HepG2 (cell line): ENCODE data around the gene PDZD2. TPM values are rescaled to one million over a fixed set of nuclear protein-coding genes. Genes with fewer than 3 reads are reported as not detected.

Experiments used
- ATAC-seq: fragments of 200-7000 bp; cut with Tn5 transposase; 3 replicates; pipeline ENCODE4 v1.9.1; 2020; ENCODE audit warnings: mild to moderate bottlenecking, moderate library complexity
- BruUV-seq: library from RNA; stranded (reverse); fragments of 400-500 nt; replicated peaks from 2 replicates; lab custom pipeline; 2021; lab: Mats Ljungman, UMichigan
- CTCF ChIA-PET: fragments of 300-600 bp; formaldehyde crosslinking; extraction: SDS; loops from one replicate; lab custom pipeline; 2021; ENCODE audit warnings: low total read pairs, inconsistent platforms, low intra/inter-chr PET ratio; lab: Yijun Ruan, JAX
- POLR2A ChIA-PET: fragments of 350-600 bp; sonication (Branson Sonifier 250); formaldehyde crosslinking; loops from one replicate; lab custom pipeline; 2020; ENCODE audit warnings: antibody characterized with exemption, inconsistent platforms; lab: Yijun Ruan, JAX
- DNase-seq: peaks from one replicate; pipeline ENCODE4 v3.0.0-alpha.2; 2015; ENCODE audit warnings: low spot score
- FAIRE-seq: peaks from 3 replicates; lab custom pipeline; 2011; peaks lifted over from hg19 to GRCh38; lab: Jason Lieb, UNC
- H2AFZ ChIP-seq: one replicate; pipeline ENCODE4 v1.6.1; 2011; ENCODE audit warnings: low read length, inconsistent platforms
- H3K27ac ChIP-seq: fragments of 300-600 bp; 3 replicates; pipeline ENCODE4 v1.8.0; 2011; ENCODE audit warnings: mixed run types, mild to moderate bottlenecking, mixed read lengths, low read length, inconsistent platforms; ENCODE audit not compliant: insufficient read depth; ENCODE audit errors: extremely low read length
- H3K27me3 ChIP-seq, 2 experiments: fragments of 200-600 bp in 1 of 2; 2 replicates in 1 of 2; 3 replicates in 1 of 2; pipeline versions ENCODE4 v1.6.0 to v1.8.0; 2011; ENCODE audit warnings: low read length in 2 of 2, mild to moderate bottlenecking in 2 of 2, moderate library complexity in 2 of 2, inconsistent platforms in 1 of 2; ENCODE audit not compliant: insufficient read depth in 2 of 2, control insufficient read depth in 1 of 2
- H3K36me3 ChIP-seq, 2 experiments: fragments of 200-600 bp in 1 of 2; replicated peaks in 1 of 2; 2 replicates in 1 of 2; 3 replicates in 1 of 2; pipeline versions ENCODE4 v1.5.1 to v1.8.0; 2011; ENCODE audit warnings: low read length in 2 of 2, inconsistent platforms in 1 of 2; ENCODE audit not compliant: insufficient read depth in 2 of 2, control insufficient read depth in 1 of 2
- H3K4me1 ChIP-seq: 2 replicates; pipeline ENCODE4 v1.5.1; 2012; ENCODE audit warnings: low read length, inconsistent platforms; ENCODE audit not compliant: insufficient read depth
- H3K4me2 ChIP-seq: 2 replicates; pipeline ENCODE4 v1.6.0; 2011; ENCODE audit warnings: low read depth, low read length, inconsistent platforms
- H3K4me3 ChIP-seq, 3 experiments: fragments of 200-600 bp in 1 of 3; sonication (generic), shearing (Covaris generic) in 1 of 3; replicated peaks in 1 of 3; 2 replicates each; pipeline ENCODE4 v1.5.1; 2011 to 2016; ENCODE audit warnings: low read length in 3 of 3, inconsistent platforms in 2 of 3, low read depth in 2 of 3, mild to moderate bottlenecking in 2 of 3, control low read depth in 1 of 3, mixed read lengths in 1 of 3; ENCODE audit not compliant: insufficient read depth in 1 of 3
- H3K79me2 ChIP-seq: one replicate; pipeline ENCODE4 v1.6.1; 2011; ENCODE audit warnings: low read length, inconsistent platforms; ENCODE audit not compliant: insufficient read depth
- H3K9ac ChIP-seq: 2 replicates; pipeline ENCODE4 v1.6.0; 2011; ENCODE audit warnings: mild to moderate bottlenecking, low read depth, low read length, inconsistent platforms; ENCODE audit not compliant: insufficient read depth
- H3K9me3 ChIP-seq: 2 replicates; pipeline ENCODE4 v1.5.1; 2012; ENCODE audit warnings: mild to moderate bottlenecking, low read length
- H4K20me1 ChIP-seq: 2 replicates; pipeline ENCODE4 v1.6.0; 2011; ENCODE audit warnings: inconsistent platforms, mild to moderate bottlenecking, low read length, moderate library complexity; ENCODE audit not compliant: insufficient read depth
- ADNP ChIP-seq: sonication (generic); formaldehyde crosslinking; IDR thresholded peaks from 2 replicates; pipeline ENCODE4 v1.4.0; 2020; ENCODE audit warnings: missing genetic modification reagents
- ARID2 ChIP-seq: sonication (generic); formaldehyde crosslinking; IDR thresholded peaks from 2 replicates; pipeline ENCODE4 v1.8.1; 2022; ENCODE audit warnings: mild to moderate bottlenecking, missing genetic modification reagents, borderline replicate concordance
- ATAD3A ChIP-seq: sonication (generic); formaldehyde crosslinking; IDR thresholded peaks from 2 replicates; pipeline ENCODE4 v1.4.0; 2020; ENCODE audit warnings: missing genetic modification reagents
- EHMT2 ChIP-seq: fragments of 200-600 bp; sonication (generic); IDR thresholded peaks from 2 replicates; pipeline ENCODE4 v1.7.0; 2017; ENCODE audit warnings: antibody characterized with exemption, low read depth, low read length, borderline replicate concordance
- EZH2 ChIP-seq: conservative IDR thresholded peaks from 2 replicates; pipeline ENCODE4 v1.6.1; 2012; ENCODE audit warnings: mild to moderate bottlenecking, low read depth, low read length, moderate library complexity
- MXI1 ChIP-seq: IDR thresholded peaks from 3 replicates; pipeline ENCODE4 v1.6.1; 2012; ENCODE audit warnings: low read depth, low read length, inconsistent platforms, borderline replicate concordance
- MZF1 ChIP-seq: sonication (generic); formaldehyde crosslinking; IDR thresholded peaks from 2 replicates; pipeline ENCODE4 v1.8.1; 2023; ENCODE audit warnings: mild to moderate bottlenecking, missing genetic modification reagents, borderline replicate concordance
- NR2C2 ChIP-seq: sonication (generic); formaldehyde crosslinking; IDR thresholded peaks from 2 replicates; pipeline ENCODE4 v1.4.0; 2020; ENCODE audit warnings: missing genetic modification reagents, mild to moderate bottlenecking, moderate library complexity, borderline replicate concordance
- PAF1 ChIP-seq: IDR thresholded peaks from 2 replicates; pipeline ENCODE4 v1.6.1; 2016; ENCODE audit warnings: missing genetic modification reagents, missing compliant biosample characterization
- TBP ChIP-seq: sonication (generic); formaldehyde crosslinking; IDR thresholded peaks from 2 replicates; pipeline ENCODE4 v1.5.0; 2020; ENCODE audit warnings: missing genetic modification reagents
- TBX3 ChIP-seq: fragments of 450-650 bp; IDR thresholded peaks from 2 replicates; pipeline ENCODE4 v1.6.1; 2017; ENCODE audit warnings: antibody characterized with exemption, mild to moderate bottlenecking, inconsistent platforms, borderline replicate concordance
- ZFP36L1 ChIP-seq: sonication (generic); formaldehyde crosslinking; IDR thresholded peaks from 2 replicates; pipeline ENCODE4 v1.8.0; 2022; ENCODE audit warnings: mild to moderate bottlenecking, missing genetic modification reagents, moderate library complexity
- ZFP62 ChIP-seq: sonication (generic); formaldehyde crosslinking; IDR thresholded peaks from 2 replicates; pipeline ENCODE4 v1.4.0; 2020; ENCODE audit warnings: missing genetic modification reagents
- ZGPAT ChIP-seq: IDR thresholded peaks from 2 replicates; pipeline ENCODE4 v1.6.1; 2016; ENCODE audit warnings: mild to moderate bottlenecking
- ZNF331 ChIP-seq: sonication (generic); formaldehyde crosslinking; IDR thresholded peaks from 2 replicates; pipeline ENCODE4 v1.4.0; 2020; ENCODE audit warnings: missing genetic modification reagents
- ZNF558 ChIP-seq: sonication (generic); formaldehyde crosslinking; IDR thresholded peaks from 2 replicates; pipeline ENCODE4 v1.9.0; 2022; ENCODE audit warnings: mild to moderate bottlenecking, missing genetic modification reagents, borderline replicate concordance
- ZNF629 ChIP-seq: sonication (generic); formaldehyde crosslinking; conservative IDR thresholded peaks from 2 replicates; pipeline ENCODE4 v1.5.0; 2020; ENCODE audit warnings: missing genetic modification reagents
- ZNF792 ChIP-seq: IDR thresholded peaks from 2 replicates; pipeline ENCODE4 v1.6.1; 2016
- WGBS: methylation state at CpG from one replicate; pipeline ENCODE4 v1.1.6; 2017; ENCODE audit warnings: low lambda C conversion rate; 5-methylcytosine and 5-hydroxymethylcytosine counted together
- in situ Hi-C: cut with HindIII; loops from 2 replicates; pipeline ENCODE4 v1.10.0; 2017; ENCODE audit warnings: low pct_unique_long_range_greater_than_20kb; ENCODE audit not compliant: extremely low pct_ligation_motif_present
- intact Hi-C: fragments of 100-400 bp; cut with micrococcal nuclease; formaldehyde crosslinking; loops from one replicate; pipeline ENCODE4 v1.10.0; 2022; ENCODE audit not compliant: unreplicated experiment
- polyA plus RNA-seq, 8 experiments: library from polyadenylated mRNA; depleted of rRNA in 3 of 8; stranded (reverse) in 7 of 8; unstranded in 1 of 8; fragments of >200 nt; fragmentation: Illumina TruSeq in 4 of 8; extraction: Trizol in 4 of 8; gene quantifications; 2 replicates each; pipeline versions ENCODE4 v1.2.1 to v1.2.3, GENCODE V29; 2011 to 2016; ENCODE audit warnings: low read depth in 4 of 8, missing spikeins in 1 of 8, mixed read lengths in 1 of 8; ENCODE audit not compliant: insufficient read depth in 1 of 8
- total RNA-seq, 5 experiments: library from RNA; depleted of rRNA; stranded (reverse); fragments of >200 nt; fragmentation: Illumina TruSeq; extraction: Trizol; gene quantifications; 2 replicates each; pipeline ENCODE4 v1.2.3, GENCODE V29; 2016; ENCODE audit warnings: low read depth in 1 of 5
- TF ChIP-seq, protein P1 (sequence below): sonication (generic); formaldehyde crosslinking; IDR thresholded peaks from 2 replicates; pipeline ENCODE4 v1.5.0; 2020; ENCODE audit warnings: mild to moderate bottlenecking, missing genetic modification reagents
- TF ChIP-seq, protein P2 (sequence below): sonication (generic); formaldehyde crosslinking; IDR thresholded peaks from 2 replicates; pipeline ENCODE4 v1.8.0; 2022; ENCODE audit warnings: mild to moderate bottlenecking, missing genetic modification reagents

Gene PDZD2
- total and polyA plus RNA-seq, 2 of the 13 experiments (the other 11 are each of a cell fraction or from before 2014, with no cell fraction given): 0.04 TPM; not detected in 1

- ATAC-seq (no peak), FAIRE-seq (no peak)
- ChIA-PET CTCF (no interaction called here), POLR2A (no interaction called here)
- Histone ChIP-seq H3K4me1 (no peaks in the 10 kb centered on the region), H3K27ac (no peak overlapping the region), H3K9me3 (no peaks in the 10 kb centered on the region), H3K27me3 (peaks cover 4 to 7% of the 10 kb centered on the region in 2 experiments; a peak in 4 of 5 replicates), H3K4me2 (no peak overlapping the region)
- in situ Hi-C loops: no loop called here
- TF ChIP-seq TBP (CRISPR knock-in tag) (no peak), MZF1 (CRISPR knock-in tag) (no peak), NR2C2 (CRISPR knock-in tag) (no peak), ZGPAT (no peak), EHMT2 (no peak), ZFP62 (CRISPR knock-in tag) (no peak), ADNP (CRISPR knock-in tag) (no peak), ZNF629 (no peak), ATAD3A (CRISPR knock-in tag) (no peak), TBX3 (no peak), ZNF792 (CRISPR knock-in tag) (no peak), ZNF558 (CRISPR knock-in tag) (no peak), ZNF331 (no peak), EZH2 (no peak), ZFP36L1 (CRISPR knock-in tag) (no peak), PAF1 (CRISPR knock-in tag) (no peak), ARID2 (no peak), MXI1 (no peak)
- TF ChIP-seq, protein P1, sequence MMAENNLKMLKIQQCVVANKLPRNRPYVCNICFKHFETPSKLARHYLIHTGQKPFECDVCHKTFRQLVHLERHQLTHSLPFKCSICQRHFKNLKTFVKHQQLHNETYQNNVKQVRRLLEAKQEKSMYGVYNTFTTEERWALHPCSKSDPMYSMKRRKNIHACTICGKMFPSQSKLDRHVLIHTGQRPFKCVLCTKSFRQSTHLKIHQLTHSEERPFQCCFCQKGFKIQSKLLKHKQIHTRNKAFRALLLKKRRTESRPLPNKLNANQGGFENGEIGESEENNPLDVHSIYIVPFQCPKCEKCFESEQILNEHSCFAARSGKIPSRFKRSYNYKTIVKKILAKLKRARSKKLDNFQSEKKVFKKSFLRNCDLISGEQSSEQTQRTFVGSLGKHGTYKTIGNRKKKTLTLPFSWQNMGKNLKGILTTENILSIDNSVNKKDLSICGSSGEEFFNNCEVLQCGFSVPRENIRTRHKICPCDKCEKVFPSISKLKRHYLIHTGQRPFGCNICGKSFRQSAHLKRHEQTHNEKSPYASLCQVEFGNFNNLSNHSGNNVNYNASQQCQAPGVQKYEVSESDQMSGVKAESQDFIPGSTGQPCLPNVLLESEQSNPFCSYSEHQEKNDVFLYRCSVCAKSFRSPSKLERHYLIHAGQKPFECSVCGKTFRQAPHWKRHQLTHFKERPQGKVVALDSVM: no peak
- TF ChIP-seq, protein P2, sequence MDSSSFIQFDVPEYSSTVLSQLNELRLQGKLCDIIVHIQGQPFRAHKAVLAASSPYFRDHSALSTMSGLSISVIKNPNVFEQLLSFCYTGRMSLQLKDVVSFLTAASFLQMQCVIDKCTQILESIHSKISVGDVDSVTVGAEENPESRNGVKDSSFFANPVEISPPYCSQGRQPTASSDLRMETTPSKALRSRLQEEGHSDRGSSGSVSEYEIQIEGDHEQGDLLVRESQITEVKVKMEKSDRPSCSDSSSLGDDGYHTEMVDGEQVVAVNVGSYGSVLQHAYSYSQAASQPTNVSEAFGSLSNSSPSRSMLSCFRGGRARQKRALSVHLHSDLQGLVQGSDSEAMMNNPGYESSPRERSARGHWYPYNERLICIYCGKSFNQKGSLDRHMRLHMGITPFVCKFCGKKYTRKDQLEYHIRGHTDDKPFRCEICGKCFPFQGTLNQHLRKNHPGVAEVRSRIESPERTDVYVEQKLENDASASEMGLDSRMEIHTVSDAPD (CRISPR knock-in tag): no peak
- TF ChIP-seq, all 625 proteins: peak for 0
- no peak overlapping the region for H3K4me3 ChIP-seq
- no peak for DNase-seq
- H3K36me3 ChIP-seq: no peaks in the 10 kb centered on the region
- H3K79me2 ChIP-seq: no peaks in the 10 kb centered on the region
- 53% methylated on average over 5 of the region's 12 CpGs for WGBS
- H2AFZ ChIP-seq: no peak overlapping the region
- intact Hi-C loops: no loop called here
- H3K9ac ChIP-seq: no peak overlapping the region
- no TSS peak for BruUV-seq
- H4K20me1 ChIP-seq: no peaks in the 10 kb centered on the region
Observed at GRCh38 chr5:31680528-31680927, 41.6 kb downstream of the PDZD2 start.
